HL-60 (cell line): ENCODE results near the gene CFAP100.

Experiments used
- CTCF ChIP-seq: IDR thresholded peaks from one replicate; pipeline ENCODE4 v1.5.1; 2011; ENCODE audit warnings: low read length, control low read depth, inconsistent platforms; ENCODE audit not compliant: insufficient read depth
- GABPA ChIP-seq: IDR thresholded peaks from 2 replicates; pipeline ENCODE4 v1.6.1; 2012; ENCODE audit warnings: low read depth
- POLR2AphosphoS5 ChIP-seq: IDR thresholded peaks from 2 replicates; pipeline ENCODE4 v1.6.1; 2012; ENCODE audit warnings: low read depth

GRCh38 chr3:126439346-126439967 lies 44.7 kb downstream of the CFAP100 start:
- no peak for TF ChIP-seq POLR2AphosphoS5
- TF ChIP-seq GABPA, result no peak
- no peak for TF ChIP-seq CTCF
